Measurements from ENCODE around the gene ARHGEF3. TPM values are rescaled to one million over a fixed set of nuclear protein-coding genes. Genes with fewer than 3 reads are reported as not detected.
A peak's percentile ranks its signal among the peaks of the same experiment; 100 is the strongest.

Gene ARHGEF3
- polyA plus RNA-seq, 1 donor from 2014 or later = 4.1 TPM

GRCh38 chr3:56802378-56802745 is 613 bp upstream of the ARHGEF3 start:
- no peaks in the 10 kb centered on the region for H3F3A ChIP-seq (ENCODE audit: insufficient read depth, low read length, poor library complexity, severe bottlenecking)
- no peak overlapping the region for H2AFZ ChIP-seq (ENCODE audit: low read depth, low read length)
- no peaks in the 10 kb centered on the region for H3K9me2 ChIP-seq (ENCODE audit: insufficient read depth, low read length)
- no peaks in the 10 kb centered on the region for H3K36me3 ChIP-seq (ENCODE audit: insufficient read depth, low read length)
- H3K4me3 ChIP-seq (ENCODE audit: low read length) = peak overlapping the region; percentile 84
- H3K9ac ChIP-seq (ENCODE audit: low read length) = no peak overlapping the region
- H3K27me3 ChIP-seq (ENCODE audit: insufficient read depth, low read depth, low read length) = peaks cover 15% of the 10 kb centered on the region
- no peaks in the 10 kb centered on the region for H3K9me3 ChIP-seq (ENCODE audit: low read length)
- TF ChIP-seq POLR2AphosphoS5 (IDR thresholded peaks at IDR 0.05) (no peak), MXI1 (conservative IDR thresholded peaks at IDR 0.05; ENCODE audit: poor library complexity, severe bottlenecking) (no peak), RAD21 (conservative IDR thresholded peaks at IDR 0.05) (no peak), CTCF (IDR thresholded peaks at IDR 0.05; ENCODE audit: poor library complexity, severe bottlenecking) (no peak), EZH2 (IDR thresholded peaks at IDR 0.05; ENCODE audit: borderline replicate concordance, insufficient read depth, low read length, poor library complexity, severe bottlenecking) (no peak)
- H3K4me2 ChIP-seq (ENCODE audit: low read length) = no peak overlapping the region
- no peak overlapping the region for H3K27ac ChIP-seq (ENCODE audit: low read length)
- H3K79me2 ChIP-seq (replicated peaks; ENCODE audit: insufficient read depth, low read length) = no peaks in the 10 kb centered on the region
- no peaks in the 10 kb centered on the region for H4K20me1 ChIP-seq (ENCODE audit: insufficient read depth)

GRCh38 chr3:56800832-56801661 is 702 bp downstream of the ARHGEF3 start:
- H3K9me3 ChIP-seq (ENCODE audit: low read length) = no peaks in the 10 kb centered on the region
- peak overlapping the region; percentile 62 for H3K9ac ChIP-seq (ENCODE audit: low read length)
- H3K36me3 ChIP-seq (ENCODE audit: insufficient read depth, low read length) = no peaks in the 10 kb centered on the region
- H2AFZ ChIP-seq (ENCODE audit: low read depth, low read length) = peak overlapping the region; percentile 62
- H3F3A ChIP-seq (ENCODE audit: insufficient read depth, low read length, poor library complexity, severe bottlenecking) = no peaks in the 10 kb centered on the region
- peak overlapping the region; percentile 25 for H3K4me2 ChIP-seq (ENCODE audit: low read length)
- TF ChIP-seq REST (IDR thresholded peaks at IDR 0.05; ENCODE audit: borderline replicate concordance) (peak; percentile 7), EZH2 (IDR thresholded peaks at IDR 0.05; ENCODE audit: borderline replicate concordance, insufficient read depth, low read length, poor library complexity, severe bottlenecking) (no peak)
- H3K27me3 ChIP-seq (ENCODE audit: insufficient read depth, low read depth, low read length) = peaks cover 15% of the 10 kb centered on the region
- H3K4me3 ChIP-seq (ENCODE audit: low read length) = peak overlapping the region; percentile 84
- H3K9me2 ChIP-seq (ENCODE audit: insufficient read depth, low read length) = no peaks in the 10 kb centered on the region
- peak overlapping the region; percentile 7 for H3K27ac ChIP-seq (ENCODE audit: low read length)
- H3K79me2 ChIP-seq (replicated peaks; ENCODE audit: insufficient read depth, low read length) = no peaks in the 10 kb centered on the region
- no peaks in the 10 kb centered on the region for H4K20me1 ChIP-seq (ENCODE audit: insufficient read depth)
